Gastroesophageal sphincter (tissue), 3 donors: Measurements from ENCODE around the gene PRDM2.

Source experiments
- EP300 ChIP-seq: sonication (generic); formaldehyde crosslinking; IDR thresholded peaks from one replicate; pipeline ENCODE4 v1.6.1; 2017; ENCODE audit warnings: antibody characterized with exemption, mild to moderate bottlenecking
- POLR2A ChIP-seq, 2 donors: fragments of 450-650 bp; IDR thresholded peaks; one replicate each; pipeline ENCODE4 v1.6.1; 2017; ENCODE audit warnings: antibody characterized with exemption in 2 of 2, mild to moderate bottlenecking in 2 of 2, moderate library complexity in 1 of 2
- POLR2AphosphoS5 ChIP-seq: sonication (generic); formaldehyde crosslinking; IDR thresholded peaks from one replicate; pipeline ENCODE4 v1.6.1; 2017; ENCODE audit warnings: antibody characterized with exemption
- TF ChIP-seq, protein P1 (sequence below), 4 experiments: fragments of 200-600 bp in 2 of 4; fragments of 450-650 bp in 2 of 4; sonication (generic) in 1 of 4; IDR thresholded peaks; one replicate each; pipeline ENCODE4 v1.5.1; 2017 to 2019; ENCODE audit warnings: antibody characterized with exemption in 4 of 4, mild to moderate bottlenecking in 2 of 4, moderate library complexity in 2 of 4

DNA sequence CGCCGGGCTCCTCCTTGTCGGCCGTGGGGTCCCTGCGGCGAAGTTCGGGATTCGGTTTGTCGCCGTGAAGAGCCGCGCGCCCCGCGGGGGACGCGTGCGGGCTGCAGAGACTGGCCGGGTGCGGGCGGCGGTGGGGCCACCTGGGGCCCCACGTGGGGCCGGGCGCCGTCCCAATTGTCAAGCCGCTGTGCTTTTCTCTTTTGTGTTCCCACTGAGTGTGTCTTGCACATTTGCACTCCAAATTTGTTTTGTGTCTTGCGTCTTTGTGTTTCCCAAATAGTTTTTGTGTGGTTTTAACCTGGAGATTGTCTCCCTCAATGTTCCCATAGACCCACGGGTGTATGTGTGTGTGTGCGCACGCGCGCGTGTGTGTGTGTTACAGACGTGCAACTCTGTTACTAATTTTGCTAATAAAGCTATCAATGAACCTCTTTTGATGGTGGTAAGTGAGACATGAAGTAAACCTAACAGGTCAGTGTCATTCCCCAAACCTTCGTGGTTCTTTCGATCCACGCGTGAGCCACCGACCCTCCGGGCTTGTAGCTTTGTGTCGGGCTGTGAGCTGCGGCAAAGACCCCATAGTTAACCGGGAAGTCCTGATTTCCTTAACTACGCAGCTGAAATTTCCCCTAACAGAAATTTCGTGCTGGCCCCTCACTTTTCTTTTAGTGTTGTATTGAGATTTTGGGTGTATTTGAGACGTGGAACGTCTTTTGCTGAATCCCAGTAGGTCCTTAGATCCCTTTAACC, 708 bp downstream of the PRDM2 start:
- TF ChIP-seq, protein P1, sequence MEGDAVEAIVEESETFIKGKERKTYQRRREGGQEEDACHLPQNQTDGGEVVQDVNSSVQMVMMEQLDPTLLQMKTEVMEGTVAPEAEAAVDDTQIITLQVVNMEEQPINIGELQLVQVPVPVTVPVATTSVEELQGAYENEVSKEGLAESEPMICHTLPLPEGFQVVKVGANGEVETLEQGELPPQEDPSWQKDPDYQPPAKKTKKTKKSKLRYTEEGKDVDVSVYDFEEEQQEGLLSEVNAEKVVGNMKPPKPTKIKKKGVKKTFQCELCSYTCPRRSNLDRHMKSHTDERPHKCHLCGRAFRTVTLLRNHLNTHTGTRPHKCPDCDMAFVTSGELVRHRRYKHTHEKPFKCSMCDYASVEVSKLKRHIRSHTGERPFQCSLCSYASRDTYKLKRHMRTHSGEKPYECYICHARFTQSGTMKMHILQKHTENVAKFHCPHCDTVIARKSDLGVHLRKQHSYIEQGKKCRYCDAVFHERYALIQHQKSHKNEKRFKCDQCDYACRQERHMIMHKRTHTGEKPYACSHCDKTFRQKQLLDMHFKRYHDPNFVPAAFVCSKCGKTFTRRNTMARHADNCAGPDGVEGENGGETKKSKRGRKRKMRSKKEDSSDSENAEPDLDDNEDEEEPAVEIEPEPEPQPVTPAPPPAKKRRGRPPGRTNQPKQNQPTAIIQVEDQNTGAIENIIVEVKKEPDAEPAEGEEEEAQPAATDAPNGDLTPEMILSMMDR (IDR thresholded peaks at IDR 0.05), result peak in 1 of 4 experiments; percentile 14
- no peak for TF ChIP-seq EP300
- no peak for TF ChIP-seq POLR2AphosphoS5
- TF ChIP-seq POLR2A (IDR thresholded peaks at IDR 0.05), result no peak
